T-helper 1 cell treated with Interleukin-12 subunit alpha and Interleukin-12 subunit beta and Interleukin-4 antibody, amounts not matched to agents 30 μg/mL and 1 μg/mL, for 36 hours (primary cell): ENCODE measurements around the gene OR6A2.

ENCODE experiments used
- H3K27ac Mint-ChIP-seq: one replicate; pipeline ENCODE4 v1.8.0; 2021; ENCODE audit warnings: mild to moderate bottlenecking, mixed read lengths
- H3K27me3 Mint-ChIP-seq: one replicate; pipeline ENCODE4 v1.8.0; 2021; ENCODE audit warnings: low read depth, mixed read lengths
- H3K36me3 Mint-ChIP-seq: one replicate; pipeline ENCODE4 v1.8.0; 2021; ENCODE audit warnings: low read depth, mixed read lengths
- H3K4me1 Mint-ChIP-seq: one replicate; pipeline ENCODE4 v1.8.0; 2021; ENCODE audit warnings: low read depth, mixed read lengths
- H3K4me3 Mint-ChIP-seq: one replicate; pipeline ENCODE4 v1.8.0; 2021; ENCODE audit warnings: mild to moderate bottlenecking, moderate library complexity, mixed read lengths
- H3K9me3 Mint-ChIP-seq: one replicate; pipeline ENCODE4 v1.8.0; 2021; ENCODE audit warnings: mixed read lengths

OR6A2 gene

GRCh38 chr11:6794639-6795038 lies 4.8 kb downstream of the OR6A2 start:
- H3K4me3 Mint-ChIP-seq = no peak overlapping the region
- H3K27ac Mint-ChIP-seq = no peak overlapping the region
- H3K9me3 Mint-ChIP-seq = no peaks in the 10 kb centered on the region
- H3K4me1 Mint-ChIP-seq = no peaks in the 10 kb centered on the region
- H3K36me3 Mint-ChIP-seq = no peaks in the 10 kb centered on the region
- H3K27me3 Mint-ChIP-seq = peaks cover 8% of the 10 kb centered on the region

GRCh38 chr11:6790546-6790945 lies 8.9 kb downstream of the OR6A2 start:
- H3K4me1 Mint-ChIP-seq = no peaks in the 10 kb centered on the region
- peaks cover 13% of the 10 kb centered on the region for H3K27me3 Mint-ChIP-seq
- no peak overlapping the region for H3K27ac Mint-ChIP-seq
- H3K9me3 Mint-ChIP-seq = no peaks in the 10 kb centered on the region
- no peaks in the 10 kb centered on the region for H3K36me3 Mint-ChIP-seq
- H3K4me3 Mint-ChIP-seq = no peak overlapping the region

GRCh38 chr11:6782720-6783119 lies 16.8 kb downstream of the OR6A2 start, which contains the start of gene OR2AG1:
Gene OR2AG1, plus strand, starts transcription at chr11:6783020. Its CDS starts 2,018 bp downstream, at chr11:6785038.
- Mint-ChIP-seq H3K4me3 (no peak within 1 kb of the TSS), H3K27ac (no peak within 1 kb of the TSS), H3K36me3 (no peaks in the 10 kb centered on the region), H3K4me1 (no peaks in the 10 kb centered on the region), H3K9me3 (no peaks in the 10 kb centered on the region), H3K27me3 (peaks cover 20% of the 10 kb centered on the region)

- H3K4me3 Mint-ChIP-seq = no peak overlapping the region
- H3K9me3 Mint-ChIP-seq = no peaks in the 10 kb centered on the region
- peaks cover 26% of the 10 kb centered on the region for H3K27me3 Mint-ChIP-seq
Observed at GRCh38 chr11:6780829-6781228, 18.7 kb downstream of the OR6A2 start.

GRCh38 chr11:6778518-6778917 lies 21.0 kb downstream of the OR6A2 start:
- Mint-ChIP-seq H3K4me1 (no peaks in the 10 kb centered on the region), H3K27me3 (peaks cover 29% of the 10 kb centered on the region), H3K9me3 (no peaks in the 10 kb centered on the region), H3K27ac (no peak overlapping the region), H3K36me3 (no peaks in the 10 kb centered on the region), H3K4me3 (no peak overlapping the region)

More at GRCh38 chr11:6780829-6781228, 18.7 kb downstream of the OR6A2 start:
- Mint-ChIP-seq H3K27ac (no peak overlapping the region), H3K36me3 (no peaks in the 10 kb centered on the region), H3K4me1 (no peaks in the 10 kb centered on the region)

- Mint-ChIP-seq H3K4me1 (no peaks in the 10 kb centered on the region), H3K9me3 (no peaks in the 10 kb centered on the region), H3K36me3 (no peaks in the 10 kb centered on the region), H3K27ac (no peak within 1 kb of the TSS), H3K27me3 (peaks cover 13% of the 10 kb centered on the region), H3K4me3 (no peak within 1 kb of the TSS)
Observed at GRCh38 chr11:6771926-6772893, 27.3 kb downstream of the OR6A2 start, which contains the start of gene OR2AG2. Gene OR2AG2, minus strand, starts transcription at chr11:6771976. Its CDS starts 3,019 bp downstream, at chr11:6768957.

- Mint-ChIP-seq H3K4me1 (peaks cover 3% of the 10 kb centered on the region), H3K27ac (no peak overlapping the region), H3K9me3 (no peaks in the 10 kb centered on the region), H3K4me3 (no peak overlapping the region), H3K27me3 (peaks cover 26% of the 10 kb centered on the region), H3K36me3 (no peaks in the 10 kb centered on the region)
Observed at GRCh38 chr11:6757373-6757967, 42.0 kb downstream of the OR6A2 start.

- H3K9me3 Mint-ChIP-seq = no peaks in the 10 kb centered on the region
Observed at GRCh38 chr11:6755953-6756347, 43.5 kb downstream of the OR6A2 start.

GRCh38 chr11:6755303-6755952 lies 44.1 kb downstream of the OR6A2 start:
- Mint-ChIP-seq H3K4me3 (no peak overlapping the region), H3K27ac (no peak overlapping the region), H3K9me3 (no peaks in the 10 kb centered on the region), H3K36me3 (no peaks in the 10 kb centered on the region), H3K4me1 (peaks cover 3% of the 10 kb centered on the region), H3K27me3 (peaks cover 16% of the 10 kb centered on the region)

More at GRCh38 chr11:6755953-6756347, 43.5 kb downstream of the OR6A2 start:
- H3K4me1 Mint-ChIP-seq = peaks cover 3% of the 10 kb centered on the region
- H3K36me3 Mint-ChIP-seq = no peaks in the 10 kb centered on the region
- H3K4me3 Mint-ChIP-seq = no peak overlapping the region
- no peak overlapping the region for H3K27ac Mint-ChIP-seq
- peaks cover 20% of the 10 kb centered on the region for H3K27me3 Mint-ChIP-seq

GRCh38 chr11:6747097-6747668 lies 52.3 kb downstream of the OR6A2 start:
- Mint-ChIP-seq H3K9me3 (no peaks in the 10 kb centered on the region), H3K36me3 (peaks cover 11% of the 10 kb centered on the region), H3K27ac (no peak overlapping the region), H3K27me3 (no peaks in the 10 kb centered on the region), H3K4me3 (no peak overlapping the region), H3K4me1 (peaks cover 20% of the 10 kb centered on the region)

- Mint-ChIP-seq H3K4me3 (no peak overlapping the region), H3K9me3 (no peaks in the 10 kb centered on the region), H3K27me3 (no peaks in the 10 kb centered on the region), H3K4me1 (peaks cover 26% of the 10 kb centered on the region), H3K36me3 (peaks cover 17% of the 10 kb centered on the region), H3K27ac (no peak overlapping the region)
Observed at GRCh38 chr11:6746626-6747025, 52.9 kb downstream of the OR6A2 start.

GRCh38 chr11:6746086-6746618 lies 53.3 kb downstream of the OR6A2 start:
- Mint-ChIP-seq H3K9me3 (no peaks in the 10 kb centered on the region), H3K4me3 (no peak overlapping the region), H3K4me1 (peaks cover 27% of the 10 kb centered on the region), H3K27me3 (no peaks in the 10 kb centered on the region), H3K36me3 (peaks cover 18% of the 10 kb centered on the region), H3K27ac (no peak overlapping the region)

- H3K4me1 Mint-ChIP-seq = peaks cover 30% of the 10 kb centered on the region
- H3K36me3 Mint-ChIP-seq = peaks cover 22% of the 10 kb centered on the region
- no peaks in the 10 kb centered on the region for H3K27me3 Mint-ChIP-seq
- H3K27ac Mint-ChIP-seq = no peak overlapping the region
- no peaks in the 10 kb centered on the region for H3K9me3 Mint-ChIP-seq
- H3K4me3 Mint-ChIP-seq = no peak overlapping the region
Observed at GRCh38 chr11:6745465-6746015, 53.9 kb downstream of the OR6A2 start.

- peaks cover 30% of the 10 kb centered on the region for H3K4me1 Mint-ChIP-seq
- no peaks in the 10 kb centered on the region for H3K9me3 Mint-ChIP-seq
- no peak overlapping the region for H3K27ac Mint-ChIP-seq
- H3K36me3 Mint-ChIP-seq = peaks cover 22% of the 10 kb centered on the region
- no peak overlapping the region for H3K4me3 Mint-ChIP-seq
- H3K27me3 Mint-ChIP-seq = no peaks in the 10 kb centered on the region
Observed at GRCh38 chr11:6745018-6745417, 54.5 kb downstream of the OR6A2 start.
